HG02623 (cell line): ENCODE measurements around the gene DYNC1I1.

Experiments used
- ATAC-seq: cut with Tn5 transposase; IDR thresholded peaks from one replicate; pipeline ENCODE4 v1.9.1; 2021; ENCODE audit warnings: moderate library complexity; ENCODE audit not compliant: unreplicated experiment

DYNC1I1 gene

DNA sequence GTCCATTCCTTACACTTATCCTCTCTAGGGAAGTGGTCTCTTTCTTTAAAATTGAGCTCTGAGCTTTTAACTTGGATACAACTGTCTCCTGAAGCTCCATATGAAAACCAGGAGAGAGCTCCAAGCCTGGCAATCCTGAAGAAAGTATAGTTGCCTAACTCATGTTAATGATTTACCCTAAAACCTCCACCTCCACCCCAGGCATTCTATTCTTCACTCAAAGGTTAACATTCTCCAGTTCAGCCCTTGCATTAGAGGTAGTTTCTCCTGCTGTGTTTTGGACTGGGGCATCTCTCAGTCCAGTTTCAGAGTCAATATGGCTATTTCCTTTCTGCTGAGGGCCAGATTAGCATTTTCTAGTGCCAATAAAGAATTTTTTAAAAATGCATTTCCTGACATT, 354.0 kb downstream of the DYNC1I1 start:
- ATAC-seq, result no peak

DNA sequence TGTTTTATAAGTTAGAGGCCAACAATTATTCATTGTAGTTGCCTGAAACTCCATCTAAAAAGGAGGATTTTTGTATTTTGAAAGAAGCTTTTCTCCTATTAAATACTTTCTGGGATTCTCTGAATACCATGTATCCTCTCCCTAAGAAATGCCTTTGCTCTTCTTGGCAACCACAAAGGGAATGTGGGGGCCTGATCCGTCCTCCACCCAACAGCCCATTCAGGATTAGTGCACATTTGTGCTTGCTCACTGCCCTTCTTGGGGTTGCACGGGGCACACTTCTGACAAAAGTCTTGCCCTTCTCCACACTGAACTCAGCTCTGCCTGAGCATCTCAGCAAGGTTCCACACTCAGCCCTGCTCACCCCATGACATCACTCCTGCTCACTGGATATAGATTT, 355.4 kb downstream of the DYNC1I1 start:
- ATAC-seq, result no peak

DNA sequence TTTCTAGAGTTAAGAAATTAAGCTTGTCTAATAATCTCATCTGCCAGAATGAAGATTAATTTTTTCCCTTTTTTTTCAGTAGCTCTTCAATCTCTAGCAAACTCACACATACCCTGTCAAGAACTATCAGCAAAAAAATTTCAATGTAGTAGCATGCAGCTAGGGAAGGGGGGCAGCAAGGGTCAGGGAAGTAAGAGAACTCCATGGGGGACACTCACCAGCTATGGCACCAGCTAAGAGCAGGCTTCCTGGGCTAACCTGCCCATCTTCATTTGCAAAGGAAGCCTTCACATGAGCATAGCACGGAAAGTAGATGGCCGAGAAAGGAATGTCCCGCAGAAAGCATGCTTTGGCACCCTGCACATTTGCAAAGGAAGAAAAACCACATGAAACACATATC, 359.2 kb downstream of the DYNC1I1 start:
- no peak for ATAC-seq

DNA sequence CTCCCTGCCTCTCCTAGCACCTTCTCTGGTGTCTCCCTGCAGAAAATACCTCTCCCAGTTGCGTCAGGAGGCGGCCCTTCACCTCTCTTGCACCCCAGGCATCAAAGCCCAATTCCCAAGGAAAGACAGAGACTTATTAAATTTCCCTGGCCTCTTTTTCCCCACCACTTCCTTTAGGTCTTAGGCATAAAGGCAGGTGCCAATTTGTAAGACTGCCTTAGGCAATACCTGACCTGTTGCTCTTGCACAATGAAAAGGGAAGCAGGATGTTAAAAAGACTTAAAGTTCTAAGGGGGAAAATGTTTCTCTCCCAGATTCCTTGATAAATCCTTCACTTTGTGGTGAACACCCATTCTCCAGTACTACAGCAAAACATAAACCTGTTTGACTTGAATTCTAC, 362.9 kb downstream of the DYNC1I1 start:
- no peak for ATAC-seq

DNA sequence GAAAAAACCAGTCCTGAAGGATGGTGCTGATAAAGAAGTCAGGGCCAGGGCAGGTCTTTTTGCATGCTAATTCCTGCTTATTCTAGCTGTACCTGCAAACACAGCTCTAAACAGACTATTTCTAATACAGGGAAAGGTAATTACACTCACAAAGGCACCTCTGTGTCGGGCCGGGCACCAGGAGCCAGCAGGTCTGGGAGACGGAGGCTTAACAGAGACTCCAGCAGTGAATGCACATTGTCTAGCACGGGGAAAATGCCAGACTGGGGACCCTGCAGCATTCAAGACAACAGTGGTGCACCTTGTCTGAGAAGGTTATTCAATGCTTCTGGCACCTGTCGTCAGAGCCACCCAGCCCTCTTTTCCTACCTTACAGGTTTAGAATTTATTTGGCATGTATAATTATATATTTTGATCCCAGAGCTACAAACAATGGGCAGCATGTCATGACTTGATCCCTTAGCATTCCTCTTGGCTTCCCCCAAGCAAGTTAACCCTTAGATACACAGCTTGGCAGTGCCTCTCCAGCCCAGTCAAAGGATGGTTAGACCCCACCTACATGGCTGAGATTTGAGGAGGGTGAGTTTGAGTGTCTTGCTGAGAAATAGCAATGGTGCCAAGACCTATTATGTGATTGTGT, 364.4 kb downstream of the DYNC1I1 start:
- ATAC-seq, result no peak

DNA sequence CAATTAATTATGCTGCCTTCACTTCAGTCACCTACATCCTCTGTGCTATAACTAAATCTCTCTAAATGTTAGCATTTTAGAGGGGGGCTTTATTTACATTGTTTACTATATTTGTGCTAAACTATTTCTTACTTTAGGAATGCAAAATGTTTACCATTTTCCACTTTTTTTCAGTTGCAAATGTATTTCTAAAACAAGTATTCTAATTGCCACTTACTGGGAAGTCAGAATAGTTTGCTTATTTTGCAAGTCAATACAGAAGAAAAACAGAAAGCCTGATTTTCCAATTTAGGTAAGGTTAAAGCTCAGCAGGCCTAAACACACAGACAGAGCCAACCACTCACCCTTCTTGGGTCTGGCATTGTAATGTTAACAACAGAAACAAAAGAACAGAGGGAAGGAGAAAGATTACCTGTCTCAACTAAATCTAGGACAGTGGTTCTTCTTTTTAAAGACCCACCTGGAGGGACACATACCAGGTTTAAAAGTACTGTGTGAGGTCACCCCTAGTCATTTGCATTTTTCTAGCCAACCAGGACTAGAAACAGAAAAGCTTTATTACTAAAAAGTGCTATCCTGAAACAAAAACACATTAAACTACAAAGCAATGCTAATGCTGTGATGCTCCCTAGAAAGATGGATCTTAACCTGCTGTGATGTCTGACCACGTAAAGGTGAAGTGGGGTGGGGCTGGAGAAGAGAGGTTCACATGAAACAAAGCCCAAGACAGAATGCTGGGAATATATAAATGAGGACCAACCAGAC, 371.3 kb downstream of the DYNC1I1 start:
- ATAC-seq, result no peak

DNA sequence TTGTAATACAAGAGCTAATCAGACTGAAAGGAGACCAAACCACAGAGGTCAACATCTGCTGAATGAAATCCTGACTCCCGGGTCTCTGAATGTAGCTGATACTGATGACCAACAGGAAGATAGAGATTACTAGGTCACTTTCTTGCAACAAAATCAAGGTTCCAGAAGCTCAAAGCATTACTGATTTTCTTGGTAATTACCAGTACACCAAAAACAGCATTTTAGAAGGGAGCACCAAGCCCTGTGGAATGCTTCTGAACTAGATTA, 371.8 kb downstream of the DYNC1I1 start:
- ATAC-seq, result no peak
